GM23338 (cell line): ENCODE results near the gene CYBC1.

Experiments used
- EZH2 ChIP-seq: fragments of 200-600 bp; sonication (generic); IDR thresholded peaks from one replicate; pipeline ENCODE4 v1.8.0; 2017; ENCODE audit warnings: antibody characterized with exemption, mild to moderate bottlenecking, low read depth; ENCODE audit not compliant: unreplicated experiment
- EZH2phosphoT487 ChIP-seq: fragments of 200-600 bp; sonication (generic); IDR thresholded peaks from one replicate; pipeline ENCODE4 v1.8.1; 2018; ENCODE audit warnings: antibody characterized with exemption; ENCODE audit not compliant: unreplicated experiment
- NANOG ChIP-seq: IDR thresholded peaks from 2 replicates; pipeline ENCODE4 v1.6.1; 2016; ENCODE audit warnings: antibody characterized with exemption, borderline replicate concordance
- POLR2AphosphoS5 ChIP-seq: IDR thresholded peaks from 2 replicates; pipeline ENCODE4 v1.6.1; 2016; ENCODE audit warnings: antibody characterized with exemption, low read depth
- STAT1 ChIP-seq: IDR thresholded peaks from one replicate; pipeline ENCODE4 v1.6.1; 2016; ENCODE audit warnings: antibody characterized with exemption; ENCODE audit not compliant: unreplicated experiment
- ZNF331 ChIP-seq: fragments of 250-450 bp; sonication (Bioruptor Pico); IDR thresholded peaks from 2 replicates; pipeline ENCODE4 v1.5.0; 2020; ENCODE audit warnings: low read depth, mild to moderate bottlenecking, moderate library complexity
- TF ChIP-seq, protein P1 (sequence below), 2 experiments: fragments of 200-600 bp in 1 of 2; sonication (generic) in 1 of 2; conservative IDR thresholded peaks; 2 replicates each; pipeline versions ENCODE4 v1.5.1 to v1.6.1; 2016 to 2017; ENCODE audit warnings: antibody characterized with exemption in 2 of 2, low read depth in 2 of 2, mild to moderate bottlenecking in 2 of 2, moderate library complexity in 1 of 2
- TF ChIP-seq, protein P2 (sequence below): IDR thresholded peaks from one replicate; pipeline ENCODE4 v1.6.1; 2018; ENCODE audit warnings: antibody characterized with exemption; ENCODE audit not compliant: unreplicated experiment

DNA sequence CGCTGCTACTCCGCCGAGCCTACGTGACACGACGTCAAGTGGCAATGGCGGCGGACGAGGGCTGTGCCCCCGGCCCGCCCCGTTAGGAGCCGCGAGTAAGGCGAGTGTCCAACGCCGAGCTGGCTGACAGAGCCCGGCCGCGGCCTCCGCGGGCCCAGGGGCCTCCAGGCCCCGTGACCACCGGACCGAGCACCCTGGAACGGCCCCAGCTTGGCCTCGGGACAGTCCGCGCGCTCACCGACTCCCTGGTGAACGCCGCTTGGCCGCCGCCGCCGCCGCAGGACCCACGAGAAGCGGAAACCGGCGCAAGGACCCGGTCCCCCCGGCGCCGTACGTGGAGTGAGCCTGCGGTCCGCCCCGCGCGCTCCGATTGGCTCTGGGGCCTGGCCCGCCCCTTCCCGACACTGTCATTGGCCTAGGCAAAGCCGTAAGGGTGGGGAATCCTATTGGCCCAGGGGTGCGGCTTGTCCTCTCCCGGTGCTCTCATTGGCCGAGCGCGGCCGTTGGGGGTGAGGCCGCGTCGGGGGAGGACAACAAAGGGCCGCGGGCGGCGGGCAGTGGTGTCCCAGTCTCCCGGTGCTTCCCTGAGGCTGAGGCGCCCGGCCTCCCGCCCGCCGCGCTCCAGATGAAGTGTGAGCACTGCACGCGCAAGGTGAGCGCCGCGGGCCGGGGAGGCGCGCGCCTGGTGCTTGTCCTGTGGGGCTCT is 7.8 kb upstream of the CYBC1 start, which contains the start of gene NARF:
- no peak for TF ChIP-seq EZH2
- TF ChIP-seq, protein P1, sequence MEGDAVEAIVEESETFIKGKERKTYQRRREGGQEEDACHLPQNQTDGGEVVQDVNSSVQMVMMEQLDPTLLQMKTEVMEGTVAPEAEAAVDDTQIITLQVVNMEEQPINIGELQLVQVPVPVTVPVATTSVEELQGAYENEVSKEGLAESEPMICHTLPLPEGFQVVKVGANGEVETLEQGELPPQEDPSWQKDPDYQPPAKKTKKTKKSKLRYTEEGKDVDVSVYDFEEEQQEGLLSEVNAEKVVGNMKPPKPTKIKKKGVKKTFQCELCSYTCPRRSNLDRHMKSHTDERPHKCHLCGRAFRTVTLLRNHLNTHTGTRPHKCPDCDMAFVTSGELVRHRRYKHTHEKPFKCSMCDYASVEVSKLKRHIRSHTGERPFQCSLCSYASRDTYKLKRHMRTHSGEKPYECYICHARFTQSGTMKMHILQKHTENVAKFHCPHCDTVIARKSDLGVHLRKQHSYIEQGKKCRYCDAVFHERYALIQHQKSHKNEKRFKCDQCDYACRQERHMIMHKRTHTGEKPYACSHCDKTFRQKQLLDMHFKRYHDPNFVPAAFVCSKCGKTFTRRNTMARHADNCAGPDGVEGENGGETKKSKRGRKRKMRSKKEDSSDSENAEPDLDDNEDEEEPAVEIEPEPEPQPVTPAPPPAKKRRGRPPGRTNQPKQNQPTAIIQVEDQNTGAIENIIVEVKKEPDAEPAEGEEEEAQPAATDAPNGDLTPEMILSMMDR (conservative IDR thresholded peaks at IDR 0.05; ENCODE audit: low read depth in 2 of 2): no peak
- TF ChIP-seq, protein P2, sequence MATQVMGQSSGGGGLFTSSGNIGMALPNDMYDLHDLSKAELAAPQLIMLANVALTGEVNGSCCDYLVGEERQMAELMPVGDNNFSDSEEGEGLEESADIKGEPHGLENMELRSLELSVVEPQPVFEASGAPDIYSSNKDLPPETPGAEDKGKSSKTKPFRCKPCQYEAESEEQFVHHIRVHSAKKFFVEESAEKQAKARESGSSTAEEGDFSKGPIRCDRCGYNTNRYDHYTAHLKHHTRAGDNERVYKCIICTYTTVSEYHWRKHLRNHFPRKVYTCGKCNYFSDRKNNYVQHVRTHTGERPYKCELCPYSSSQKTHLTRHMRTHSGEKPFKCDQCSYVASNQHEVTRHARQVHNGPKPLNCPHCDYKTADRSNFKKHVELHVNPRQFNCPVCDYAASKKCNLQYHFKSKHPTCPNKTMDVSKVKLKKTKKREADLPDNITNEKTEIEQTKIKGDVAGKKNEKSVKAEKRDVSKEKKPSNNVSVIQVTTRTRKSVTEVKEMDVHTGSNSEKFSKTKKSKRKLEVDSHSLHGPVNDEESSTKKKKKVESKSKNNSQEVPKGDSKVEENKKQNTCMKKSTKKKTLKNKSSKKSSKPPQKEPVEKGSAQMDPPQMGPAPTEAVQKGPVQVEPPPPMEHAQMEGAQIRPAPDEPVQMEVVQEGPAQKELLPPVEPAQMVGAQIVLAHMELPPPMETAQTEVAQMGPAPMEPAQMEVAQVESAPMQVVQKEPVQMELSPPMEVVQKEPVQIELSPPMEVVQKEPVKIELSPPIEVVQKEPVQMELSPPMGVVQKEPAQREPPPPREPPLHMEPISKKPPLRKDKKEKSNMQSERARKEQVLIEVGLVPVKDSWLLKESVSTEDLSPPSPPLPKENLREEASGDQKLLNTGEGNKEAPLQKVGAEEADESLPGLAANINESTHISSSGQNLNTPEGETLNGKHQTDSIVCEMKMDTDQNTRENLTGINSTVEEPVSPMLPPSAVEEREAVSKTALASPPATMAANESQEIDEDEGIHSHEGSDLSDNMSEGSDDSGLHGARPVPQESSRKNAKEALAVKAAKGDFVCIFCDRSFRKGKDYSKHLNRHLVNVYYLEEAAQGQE: no peak
- TF ChIP-seq NANOG: no peak
- no peak for TF ChIP-seq EZH2phosphoT487
- no peak for TF ChIP-seq STAT1
- TF ChIP-seq POLR2AphosphoS5: peak; percentile 88
- TF ChIP-seq ZNF331 (CRISPR knock-in tag): no peak
